HepG2 (cell line): Measurements from ENCODE around the gene CCDC116. TPM values are rescaled to one million over a fixed set of nuclear protein-coding genes. Genes with fewer than 3 reads are reported as not detected.

Source experiments
- ATAD3A ChIP-seq: sonication (generic); formaldehyde crosslinking; IDR thresholded peaks from 2 replicates; pipeline ENCODE4 v1.4.0; 2020; ENCODE audit warnings: missing genetic modification reagents
- KAT7 ChIP-seq: IDR thresholded peaks from 2 replicates; pipeline ENCODE4 v1.6.1; 2018; ENCODE audit warnings: borderline replicate concordance, missing compliant biosample characterization
- MAFF ChIP-seq: IDR thresholded peaks from 2 replicates; pipeline ENCODE4 v1.6.1; 2011; ENCODE audit warnings: low read depth, low read length, improper control_type of control experiment
- SATB2 ChIP-seq: sonication (generic); formaldehyde crosslinking; IDR thresholded peaks from 2 replicates; pipeline ENCODE4 v1.5.0; 2020; ENCODE audit warnings: missing genetic modification reagents
- TAF15 ChIP-seq: fragments of 200-400 bp; formaldehyde crosslinking; IDR thresholded peaks from one replicate; pipeline ENCODE4 v1.6.1; 2018; ENCODE audit warnings: mild to moderate bottlenecking, low read depth, low read length; ENCODE audit not compliant: poor library complexity, severe bottlenecking
- ZNF788 ChIP-seq: sonication (generic); formaldehyde crosslinking; IDR thresholded peaks from 2 replicates; pipeline ENCODE4 v1.5.0; 2020; ENCODE audit warnings: mild to moderate bottlenecking, missing genetic modification reagents, borderline replicate concordance
- polyA plus RNA-seq, 8 experiments: library from polyadenylated mRNA; depleted of rRNA in 3 of 8; stranded (reverse) in 7 of 8; unstranded in 1 of 8; fragments of >200 nt; fragmentation: Illumina TruSeq in 4 of 8; extraction: Trizol in 4 of 8; gene quantifications; 2 replicates each; pipeline versions ENCODE4 v1.2.1 to v1.2.3, GENCODE V29; 2011 to 2016; ENCODE audit warnings: low read depth in 4 of 8, missing spikeins in 1 of 8, mixed read lengths in 1 of 8; ENCODE audit not compliant: insufficient read depth in 1 of 8
- total RNA-seq, 5 experiments: library from RNA; depleted of rRNA; stranded (reverse); fragments of >200 nt; fragmentation: Illumina TruSeq; extraction: Trizol; gene quantifications; 2 replicates each; pipeline ENCODE4 v1.2.3, GENCODE V29; 2016; ENCODE audit warnings: low read depth in 1 of 5
- TF ChIP-seq, protein P1 (sequence below): sonication (generic); formaldehyde crosslinking; conservative IDR thresholded peaks from 2 replicates; pipeline ENCODE4 v1.4.0; 2020; ENCODE audit warnings: mild to moderate bottlenecking, missing genetic modification reagents, moderate library complexity
- TF ChIP-seq, protein P2 (sequence below): sonication (generic); formaldehyde crosslinking; IDR thresholded peaks from 2 replicates; pipeline ENCODE4 v1.5.0; 2020; ENCODE audit warnings: missing genetic modification reagents
- TF ChIP-seq, protein P3 (sequence below): sonication (generic); formaldehyde crosslinking; IDR thresholded peaks from 2 replicates; pipeline ENCODE4 v1.5.0; 2020; ENCODE audit warnings: mild to moderate bottlenecking, missing genetic modification reagents, borderline replicate concordance
- TF ChIP-seq, protein P4 (sequence below): sonication (generic); formaldehyde crosslinking; IDR thresholded peaks from 2 replicates; pipeline ENCODE4 v1.8.0; 2022; ENCODE audit warnings: missing genetic modification reagents, mild to moderate bottlenecking, inconsistent platforms, borderline replicate concordance
- TF ChIP-seq, protein P5 (sequence below): sonication (generic); formaldehyde crosslinking; IDR thresholded peaks from 2 replicates; pipeline ENCODE4 v1.4.0; 2020; ENCODE audit warnings: missing genetic modification reagents

Gene CCDC116
- total and polyA plus RNA-seq, 2 of the 13 experiments (the other 11 are each of a cell fraction or from before 2014, with no cell fraction given) = 0.15 to 0.33 TPM

DNA sequence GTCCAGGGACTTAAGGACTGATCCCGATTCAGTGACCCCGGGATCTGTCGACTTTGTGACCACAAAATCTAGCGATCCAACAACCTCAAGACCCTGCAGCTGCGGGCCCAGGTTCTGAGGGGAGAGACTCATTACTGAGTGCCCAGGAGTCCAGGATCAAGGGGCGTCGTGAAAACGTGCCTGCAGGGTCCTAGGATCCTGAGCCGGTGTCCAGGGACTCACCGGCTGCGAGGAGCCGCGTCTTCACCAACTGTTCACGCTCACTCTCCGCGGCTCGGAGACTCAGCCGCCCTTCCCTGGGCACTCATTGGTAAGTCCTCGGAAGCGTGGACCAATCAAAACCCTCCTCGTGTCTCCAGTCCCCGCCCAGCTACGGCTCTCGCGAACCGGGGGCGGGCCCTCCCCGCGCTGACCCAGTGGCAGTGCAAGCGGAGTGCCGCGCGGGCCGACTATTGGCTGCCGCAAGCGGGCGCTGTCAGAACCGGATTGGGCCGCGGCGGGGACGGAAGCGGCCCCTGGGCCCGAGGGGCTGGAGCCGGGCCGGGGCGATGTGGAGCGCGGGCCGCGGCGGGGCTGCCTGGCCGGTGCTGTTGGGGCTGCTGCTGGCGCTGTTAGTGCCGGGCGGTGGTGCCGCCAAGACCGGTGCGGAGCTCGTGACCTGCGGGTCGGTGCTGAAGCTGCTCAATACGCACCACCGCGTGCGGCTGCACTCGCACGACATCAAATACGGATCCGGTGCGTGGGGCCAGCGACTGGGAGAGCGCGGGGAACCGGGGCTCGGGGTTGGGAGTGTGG is 9.4 kb downstream of the CCDC116 start, which contains the start of gene SDF2L1 (continued):
- TF ChIP-seq, protein P1, sequence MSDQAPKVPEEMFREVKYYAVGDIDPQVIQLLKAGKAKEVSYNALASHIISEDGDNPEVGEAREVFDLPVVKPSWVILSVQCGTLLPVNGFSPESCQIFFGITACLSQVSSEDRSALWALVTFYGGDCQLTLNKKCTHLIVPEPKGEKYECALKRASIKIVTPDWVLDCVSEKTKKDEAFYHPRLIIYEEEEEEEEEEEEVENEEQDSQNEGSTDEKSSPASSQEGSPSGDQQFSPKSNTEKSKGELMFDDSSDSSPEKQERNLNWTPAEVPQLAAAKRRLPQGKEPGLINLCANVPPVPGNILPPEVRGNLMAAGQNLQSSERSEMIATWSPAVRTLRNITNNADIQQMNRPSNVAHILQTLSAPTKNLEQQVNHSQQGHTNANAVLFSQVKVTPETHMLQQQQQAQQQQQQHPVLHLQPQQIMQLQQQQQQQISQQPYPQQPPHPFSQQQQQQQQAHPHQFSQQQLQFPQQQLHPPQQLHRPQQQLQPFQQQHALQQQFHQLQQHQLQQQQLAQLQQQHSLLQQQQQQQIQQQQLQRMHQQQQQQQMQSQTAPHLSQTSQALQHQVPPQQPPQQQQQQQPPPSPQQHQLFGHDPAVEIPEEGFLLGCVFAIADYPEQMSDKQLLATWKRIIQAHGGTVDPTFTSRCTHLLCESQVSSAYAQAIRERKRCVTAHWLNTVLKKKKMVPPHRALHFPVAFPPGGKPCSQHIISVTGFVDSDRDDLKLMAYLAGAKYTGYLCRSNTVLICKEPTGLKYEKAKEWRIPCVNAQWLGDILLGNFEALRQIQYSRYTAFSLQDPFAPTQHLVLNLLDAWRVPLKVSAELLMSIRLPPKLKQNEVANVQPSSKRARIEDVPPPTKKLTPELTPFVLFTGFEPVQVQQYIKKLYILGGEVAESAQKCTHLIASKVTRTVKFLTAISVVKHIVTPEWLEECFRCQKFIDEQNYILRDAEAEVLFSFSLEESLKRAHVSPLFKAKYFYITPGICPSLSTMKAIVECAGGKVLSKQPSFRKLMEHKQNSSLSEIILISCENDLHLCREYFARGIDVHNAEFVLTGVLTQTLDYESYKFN (CRISPR knock-in tag) = no peak
- TF ChIP-seq, protein P2, sequence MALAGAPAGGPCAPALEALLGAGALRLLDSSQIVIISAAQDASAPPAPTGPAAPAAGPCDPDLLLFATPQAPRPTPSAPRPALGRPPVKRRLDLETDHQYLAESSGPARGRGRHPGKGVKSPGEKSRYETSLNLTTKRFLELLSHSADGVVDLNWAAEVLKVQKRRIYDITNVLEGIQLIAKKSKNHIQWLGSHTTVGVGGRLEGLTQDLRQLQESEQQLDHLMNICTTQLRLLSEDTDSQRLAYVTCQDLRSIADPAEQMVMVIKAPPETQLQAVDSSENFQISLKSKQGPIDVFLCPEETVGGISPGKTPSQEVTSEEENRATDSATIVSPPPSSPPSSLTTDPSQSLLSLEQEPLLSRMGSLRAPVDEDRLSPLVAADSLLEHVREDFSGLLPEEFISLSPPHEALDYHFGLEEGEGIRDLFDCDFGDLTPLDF = peak; percentile 61
- TF ChIP-seq MAFF = no peak
- TF ChIP-seq, protein P3, sequence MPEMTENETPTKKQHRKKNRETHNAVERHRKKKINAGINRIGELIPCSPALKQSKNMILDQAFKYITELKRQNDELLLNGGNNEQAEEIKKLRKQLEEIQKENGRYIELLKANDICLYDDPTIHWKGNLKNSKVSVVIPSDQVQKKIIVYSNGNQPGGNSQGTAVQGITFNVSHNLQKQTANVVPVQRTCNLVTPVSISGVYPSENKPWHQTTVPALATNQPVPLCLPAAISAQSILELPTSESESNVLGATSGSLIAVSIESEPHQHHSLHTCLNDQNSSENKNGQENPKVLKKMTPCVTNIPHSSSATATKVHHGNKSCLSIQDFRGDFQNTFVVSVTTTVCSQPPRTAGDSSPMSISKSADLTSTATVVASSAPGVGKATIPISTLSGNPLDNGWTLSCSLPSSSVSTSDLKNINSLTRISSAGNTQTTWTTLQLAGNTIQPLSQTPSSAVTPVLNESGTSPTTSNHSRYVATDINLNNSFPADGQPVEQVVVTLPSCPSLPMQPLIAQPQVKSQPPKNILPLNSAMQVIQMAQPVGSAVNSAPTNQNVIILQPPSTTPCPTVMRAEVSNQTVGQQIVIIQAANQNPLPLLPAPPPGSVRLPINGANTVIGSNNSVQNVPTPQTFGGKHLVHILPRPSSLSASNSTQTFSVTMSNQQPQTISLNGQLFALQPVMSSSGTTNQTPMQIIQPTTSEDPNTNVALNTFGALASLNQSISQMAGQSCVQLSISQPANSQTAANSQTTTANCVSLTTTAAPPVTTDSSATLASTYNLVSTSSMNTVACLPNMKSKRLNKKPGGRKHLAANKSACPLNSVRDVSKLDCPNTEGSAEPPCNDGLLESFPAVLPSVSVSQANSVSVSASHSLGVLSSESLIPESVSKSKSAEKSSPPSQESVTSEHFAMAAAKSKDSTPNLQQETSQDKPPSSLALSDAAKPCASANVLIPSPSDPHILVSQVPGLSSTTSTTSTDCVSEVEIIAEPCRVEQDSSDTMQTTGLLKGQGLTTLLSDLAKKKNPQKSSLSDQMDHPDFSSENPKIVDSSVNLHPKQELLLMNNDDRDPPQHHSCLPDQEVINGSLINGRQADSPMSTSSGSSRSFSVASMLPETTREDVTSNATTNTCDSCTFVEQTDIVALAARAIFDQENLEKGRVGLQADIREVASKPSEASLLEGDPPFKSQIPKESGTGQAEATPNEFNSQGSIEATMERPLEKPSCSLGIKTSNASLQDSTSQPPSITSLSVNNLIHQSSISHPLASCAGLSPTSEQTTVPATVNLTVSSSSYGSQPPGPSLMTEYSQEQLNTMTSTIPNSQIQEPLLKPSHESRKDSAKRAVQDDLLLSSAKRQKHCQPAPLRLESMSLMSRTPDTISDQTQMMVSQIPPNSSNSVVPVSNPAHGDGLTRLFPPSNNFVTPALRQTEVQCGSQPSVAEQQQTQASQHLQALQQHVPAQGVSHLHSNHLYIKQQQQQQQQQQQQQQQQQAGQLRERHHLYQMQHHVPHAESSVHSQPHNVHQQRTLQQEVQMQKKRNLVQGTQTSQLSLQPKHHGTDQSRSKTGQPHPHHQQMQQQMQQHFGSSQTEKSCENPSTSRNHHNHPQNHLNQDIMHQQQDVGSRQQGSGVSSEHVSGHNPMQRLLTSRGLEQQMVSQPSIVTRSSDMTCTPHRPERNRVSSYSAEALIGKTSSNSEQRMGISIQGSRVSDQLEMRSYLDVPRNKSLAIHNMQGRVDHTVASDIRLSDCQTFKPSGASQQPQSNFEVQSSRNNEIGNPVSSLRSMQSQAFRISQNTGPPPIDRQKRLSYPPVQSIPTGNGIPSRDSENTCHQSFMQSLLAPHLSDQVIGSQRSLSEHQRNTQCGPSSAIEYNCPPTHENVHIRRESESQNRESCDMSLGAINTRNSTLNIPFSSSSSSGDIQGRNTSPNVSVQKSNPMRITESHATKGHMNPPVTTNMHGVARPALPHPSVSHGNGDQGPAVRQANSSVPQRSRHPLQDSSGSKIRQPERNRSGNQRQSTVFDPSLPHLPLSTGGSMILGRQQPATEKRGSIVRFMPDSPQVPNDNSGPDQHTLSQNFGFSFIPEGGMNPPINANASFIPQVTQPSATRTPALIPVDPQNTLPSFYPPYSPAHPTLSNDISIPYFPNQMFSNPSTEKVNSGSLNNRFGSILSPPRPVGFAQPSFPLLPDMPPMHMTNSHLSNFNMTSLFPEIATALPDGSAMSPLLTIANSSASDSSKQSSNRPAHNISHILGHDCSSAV (CRISPR knock-in tag) = no peak
- no peak for TF ChIP-seq TAF15
- TF ChIP-seq, protein P4, sequence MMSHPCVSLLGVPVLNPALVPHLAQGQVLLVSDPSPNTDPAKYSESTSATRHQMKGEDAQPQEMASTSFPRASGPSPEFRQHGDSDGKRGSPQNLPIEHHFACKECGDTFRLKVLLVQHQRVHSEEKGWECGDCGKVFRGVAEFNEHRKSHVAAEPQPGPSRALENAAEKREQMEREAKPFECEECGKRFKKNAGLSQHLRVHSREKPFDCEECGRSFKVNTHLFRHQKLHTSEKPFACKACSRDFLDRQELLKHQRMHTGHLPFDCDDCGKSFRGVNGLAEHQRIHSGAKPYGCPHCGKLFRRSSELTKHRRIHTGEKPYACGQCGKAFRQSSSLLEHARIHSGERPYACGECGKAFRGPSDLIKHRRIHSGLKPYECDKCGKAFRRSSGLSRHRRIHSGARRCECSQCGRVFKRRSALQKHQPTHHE (CRISPR knock-in tag) = no peak; the same call in 1 of the 2 replicates
- TF ChIP-seq, protein P5, sequence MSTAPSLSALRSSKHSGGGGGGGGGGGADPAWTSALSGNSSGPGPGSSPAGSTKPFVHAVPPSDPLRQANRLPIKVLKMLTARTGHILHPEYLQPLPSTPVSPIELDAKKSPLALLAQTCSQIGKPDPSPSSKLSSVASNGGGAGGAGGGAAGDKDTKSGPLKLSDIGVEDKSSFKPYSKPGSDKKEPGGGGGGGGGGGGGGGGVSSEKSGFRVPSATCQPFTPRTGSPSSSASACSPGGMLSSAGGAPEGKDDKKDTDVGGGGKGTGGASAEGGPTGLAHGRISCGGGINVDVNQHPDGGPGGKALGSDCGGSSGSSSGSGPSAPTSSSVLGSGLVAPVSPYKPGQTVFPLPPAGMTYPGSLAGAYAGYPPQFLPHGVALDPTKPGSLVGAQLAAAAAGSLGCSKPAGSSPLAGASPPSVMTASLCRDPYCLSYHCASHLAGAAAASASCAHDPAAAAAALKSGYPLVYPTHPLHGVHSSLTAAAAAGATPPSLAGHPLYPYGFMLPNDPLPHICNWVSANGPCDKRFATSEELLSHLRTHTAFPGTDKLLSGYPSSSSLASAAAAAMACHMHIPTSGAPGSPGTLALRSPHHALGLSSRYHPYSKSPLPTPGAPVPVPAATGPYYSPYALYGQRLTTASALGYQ (CRISPR knock-in tag) = no peak
- TF ChIP-seq ATAD3A (CRISPR knock-in tag) = no peak
- no peak for TF ChIP-seq KAT7 (CRISPR knock-in tag)
- no peak for TF ChIP-seq SATB2 (CRISPR knock-in tag)
- TF ChIP-seq ZNF788 (CRISPR knock-in tag) = peak; percentile 35; the same call in 1 of the 2 replicates
